ENCODE data around the gene HMGXB4.

Gene HMGXB4

DNA sequence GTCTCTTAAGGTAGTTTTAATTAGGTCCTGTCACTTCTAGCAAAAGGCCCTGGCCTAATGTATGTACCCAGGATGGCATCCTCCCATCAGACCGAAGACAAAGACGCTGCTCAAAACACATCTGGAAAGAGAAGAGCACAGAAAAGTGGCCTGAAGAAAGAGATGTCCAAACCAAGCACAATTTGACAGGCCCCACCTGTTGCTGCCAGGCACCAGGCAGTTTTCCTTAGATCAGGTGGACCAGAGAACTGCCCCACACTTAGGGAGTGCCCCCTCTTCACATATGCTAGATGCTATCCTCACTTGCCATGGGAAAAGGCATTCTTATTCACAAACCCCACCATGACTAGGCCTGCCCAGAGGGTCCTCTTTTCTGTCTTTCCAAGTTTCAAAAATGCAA, 3.3 kb upstream of the HMGXB4 start:
- DNase-seq (ENCODE audit: low read depth in 3 of 3, low spot score in 1 of 3) = no peak

DNA sequence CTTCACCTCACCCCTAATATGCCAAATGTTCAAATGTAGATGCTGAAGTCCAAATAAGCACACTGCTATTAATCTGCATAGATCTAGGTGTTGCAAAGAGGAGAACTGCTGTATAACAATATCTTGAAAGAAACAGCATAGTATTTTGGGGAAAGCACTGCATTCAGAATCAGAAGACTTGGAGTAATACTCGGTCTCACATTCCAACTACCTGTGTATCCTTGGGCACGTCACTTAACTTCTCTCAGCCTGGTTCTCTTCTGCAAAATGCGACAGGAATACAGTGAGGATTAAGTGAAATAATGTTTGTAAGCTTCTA, 332 bp upstream of the HMGXB4 start:
- no peak for DNase-seq (ENCODE audit: low read depth in 3 of 3, low spot score in 1 of 3)

DNA sequence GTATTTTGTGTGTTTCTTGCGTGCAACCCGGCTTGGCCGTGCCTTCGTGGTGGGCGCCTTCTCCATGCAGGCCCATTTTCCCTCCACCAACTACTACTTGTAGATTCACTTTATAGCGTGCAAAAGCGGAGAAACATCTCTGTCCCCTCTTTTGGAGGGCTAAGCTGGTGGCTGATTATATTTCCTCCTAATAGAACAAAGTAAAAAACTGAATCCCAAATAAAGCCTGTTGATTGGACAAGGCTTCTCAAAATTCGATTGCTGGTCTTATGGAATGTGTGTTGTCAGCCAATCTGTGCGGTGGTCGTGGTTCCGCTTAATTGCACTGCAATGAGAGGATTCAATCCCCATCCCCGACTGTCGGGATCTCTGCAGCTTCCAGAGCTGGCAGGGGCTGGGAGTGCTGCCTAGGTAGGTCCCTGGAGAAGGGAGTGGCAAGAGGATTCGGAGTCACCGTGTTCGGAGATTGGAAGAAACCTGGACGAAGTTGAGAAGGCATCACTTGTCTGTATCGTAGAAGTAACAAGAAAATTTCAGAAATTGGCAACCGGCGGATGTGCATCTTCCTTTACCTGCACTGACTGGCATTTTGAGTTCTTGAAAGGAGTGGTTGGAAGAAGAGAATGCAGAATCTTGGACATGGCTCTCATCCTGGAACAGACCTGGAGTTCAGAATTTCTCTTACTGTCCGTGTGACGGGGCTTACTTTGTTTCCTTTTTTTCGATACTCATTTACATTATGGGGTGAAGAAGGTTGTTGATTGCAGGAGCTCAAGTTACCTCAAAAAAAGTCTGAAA, 1.1 kb downstream of the HMGXB4 start:
- no peak for DNase-seq (ENCODE audit: low read depth in 3 of 3, low spot score in 1 of 3)

DNA sequence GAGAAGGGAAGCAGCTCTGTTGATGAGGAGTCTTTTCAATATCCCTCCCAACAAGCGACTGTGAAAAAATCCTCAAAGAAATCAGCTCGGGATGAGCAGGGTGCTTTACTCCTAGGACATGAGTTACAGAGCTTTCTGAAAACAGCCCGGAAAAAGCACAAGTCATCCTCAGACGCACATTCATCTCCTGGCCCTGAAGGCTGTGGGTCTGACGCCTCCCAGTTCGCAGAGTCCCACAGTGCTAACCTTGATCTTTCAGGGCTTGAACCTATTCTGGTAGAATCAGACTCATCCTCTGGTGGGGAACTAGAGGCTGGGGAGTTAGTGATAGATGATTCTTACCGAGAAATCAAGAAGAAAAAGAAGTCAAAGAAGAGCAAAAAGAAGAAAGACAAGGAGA, 7.7 kb downstream of the HMGXB4 start:
- DNase-seq (ENCODE audit: low read depth in 3 of 3, low spot score in 1 of 3) = no peak

DNA sequence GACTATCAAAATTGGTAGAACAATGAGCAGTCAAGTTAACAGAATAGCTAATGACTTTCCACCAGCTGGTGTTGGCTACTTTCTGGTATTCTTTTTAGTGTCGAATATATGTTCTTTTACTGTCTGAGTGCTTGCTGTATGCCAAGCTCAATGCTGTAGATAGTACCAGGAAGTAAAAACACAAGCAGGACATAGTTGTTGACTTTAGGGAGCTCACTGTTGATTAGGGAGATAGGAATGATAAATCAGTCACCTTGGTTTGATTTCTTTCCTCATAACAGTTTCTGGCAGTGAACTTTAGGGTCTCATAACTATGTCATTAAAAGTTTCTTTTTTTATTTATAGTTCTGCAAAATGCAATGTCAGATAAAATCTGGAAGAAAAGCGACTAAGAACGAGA, 9.0 kb downstream of the HMGXB4 start:
- no peak for DNase-seq (ENCODE audit: low read depth in 3 of 3, low spot score in 1 of 3)

DNA sequence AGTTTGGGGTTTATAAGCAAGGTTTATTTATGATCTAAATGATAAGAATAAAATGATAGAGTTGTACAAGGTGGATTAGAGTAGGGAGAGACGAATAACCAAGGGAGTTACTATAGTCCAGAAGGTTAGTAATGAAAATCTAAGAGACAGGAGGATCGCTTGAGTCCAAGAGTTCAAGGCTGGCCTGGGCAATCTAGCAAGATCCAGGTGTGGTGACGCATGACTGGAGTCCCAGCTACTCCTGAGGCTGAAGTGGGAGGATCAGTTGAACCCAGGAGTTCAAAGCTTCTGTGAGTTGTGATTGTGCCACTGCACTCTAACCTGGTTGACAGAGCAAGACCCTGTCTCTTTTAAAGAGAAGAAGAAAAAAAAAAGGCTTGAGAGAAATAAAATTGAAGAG, 12.3 kb downstream of the HMGXB4 start:
- no peak for DNase-seq (ENCODE audit: low read depth in 3 of 3, low spot score in 1 of 3)

DNA sequence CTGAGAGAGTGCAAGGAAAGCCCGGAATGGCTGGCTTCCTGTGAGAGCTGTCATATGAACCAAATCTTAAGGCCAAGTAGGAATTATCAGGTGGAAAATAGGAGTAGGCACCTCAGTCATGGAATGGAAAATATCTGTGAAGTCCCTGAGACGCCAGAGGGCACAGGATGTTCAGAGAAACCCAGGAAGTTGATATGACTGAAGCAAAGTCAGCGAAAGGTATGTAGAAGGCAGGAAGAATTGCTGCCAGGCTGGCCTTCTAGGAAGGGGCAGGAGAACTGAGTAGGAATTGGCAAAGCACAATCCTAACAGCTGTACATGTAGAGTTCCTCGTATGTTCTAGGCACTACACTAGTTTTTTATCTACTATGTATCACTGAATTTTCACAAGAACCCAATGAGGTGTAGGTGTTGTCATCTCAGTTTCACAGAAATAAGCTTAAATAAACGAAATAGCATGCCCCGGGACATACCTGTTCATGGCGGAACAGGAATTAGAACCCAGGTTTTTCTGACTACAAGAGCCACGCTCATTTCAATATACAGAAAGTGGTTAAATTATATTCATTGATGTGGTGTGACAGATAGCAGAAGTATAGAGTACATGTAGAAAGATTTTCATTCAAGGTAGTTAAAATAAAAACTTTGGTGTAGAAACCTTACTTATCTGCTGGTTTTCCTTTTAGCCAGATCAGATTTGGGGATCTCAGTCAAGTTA, 17.0 kb downstream of the HMGXB4 start:
- no peak for DNase-seq (ENCODE audit: low read depth in 3 of 3, low spot score in 1 of 3)

DNA sequence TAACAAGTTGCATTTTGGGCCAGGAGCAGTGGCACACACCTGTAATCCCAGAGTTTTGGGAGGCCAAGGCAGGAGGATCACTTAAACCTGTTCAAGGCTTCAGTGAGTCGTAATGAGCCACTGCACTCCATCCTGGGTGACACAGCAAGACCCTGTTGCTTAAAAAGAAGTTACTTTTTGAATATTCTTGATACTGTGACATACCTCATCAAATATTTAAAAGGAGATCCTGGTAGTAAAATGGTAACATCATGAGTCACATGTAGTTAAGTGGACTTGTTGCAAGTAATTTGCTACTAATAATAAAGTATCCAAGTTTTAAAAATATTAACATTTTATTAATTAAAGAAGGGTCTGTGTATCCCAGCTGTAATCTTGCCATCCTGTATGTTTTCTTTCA, 18.3 kb downstream of the HMGXB4 start:
- no peak for DNase-seq (ENCODE audit: low read depth in 3 of 3, low spot score in 1 of 3)

DNA sequence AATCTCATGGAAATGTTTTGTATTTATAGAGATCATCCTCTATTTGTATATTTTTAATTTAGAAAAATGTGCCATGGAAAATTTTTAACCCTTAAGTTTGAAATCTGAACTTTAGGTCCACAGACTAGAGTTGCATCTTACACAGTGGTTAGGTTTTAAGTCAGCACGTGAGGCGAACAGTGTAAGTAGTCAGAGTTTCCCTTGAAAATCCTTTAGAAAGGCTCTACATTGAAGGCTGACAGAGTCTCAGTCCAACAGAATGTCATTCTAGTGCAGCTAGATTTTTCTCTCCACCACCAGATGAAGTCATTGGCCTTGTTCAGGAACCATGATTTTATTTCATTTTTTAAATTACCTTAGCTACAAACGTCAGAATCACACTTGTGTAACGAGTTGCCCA, 18.7 kb downstream of the HMGXB4 start:
- DNase-seq (ENCODE audit: low read depth in 3 of 3, low spot score in 1 of 3) = no peak

DNA sequence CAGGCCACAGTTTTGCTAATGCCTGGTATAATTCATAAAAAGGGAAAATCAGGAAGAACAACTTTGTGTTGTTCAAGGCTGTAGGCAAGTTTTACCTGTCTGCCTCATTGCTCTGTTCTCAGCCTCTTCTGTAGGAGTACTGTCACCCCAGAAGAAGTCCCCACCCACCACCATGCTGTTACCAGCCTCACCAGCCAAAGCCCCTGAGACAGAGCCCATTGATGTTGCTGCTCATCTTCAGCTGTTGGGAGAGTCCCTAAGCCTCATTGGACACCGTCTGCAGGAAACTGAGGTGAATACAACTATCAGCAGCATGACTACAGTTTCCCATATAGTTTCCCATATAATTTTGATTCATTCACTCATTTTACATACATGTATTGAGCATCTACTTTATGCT, 30.8 kb downstream of the HMGXB4 start:
- no peak for DNase-seq (ENCODE audit: low read depth in 3 of 3, low spot score in 1 of 3)

DNA sequence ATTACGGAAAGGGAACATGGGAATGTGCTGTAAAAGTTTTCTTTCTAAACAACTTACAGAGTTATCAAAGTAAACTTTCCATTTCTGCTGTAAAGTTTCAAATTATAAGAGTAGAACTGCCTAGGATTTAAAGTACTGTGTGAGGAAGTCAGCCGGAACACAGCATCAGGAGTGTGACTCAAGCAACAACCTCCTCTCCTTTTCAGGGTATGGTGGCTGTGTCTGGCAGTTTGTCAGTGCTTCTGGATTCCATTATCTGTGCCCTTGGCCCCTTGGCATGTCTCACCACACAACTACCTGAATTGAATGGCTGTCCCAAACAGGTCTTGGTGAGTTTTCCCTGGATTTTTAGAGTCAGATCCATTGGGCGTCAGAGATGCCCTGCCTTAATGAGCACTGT, 35.5 kb downstream of the HMGXB4 start:
- no peak for DNase-seq (ENCODE audit: low read depth in 3 of 3, low spot score in 1 of 3)

DNA sequence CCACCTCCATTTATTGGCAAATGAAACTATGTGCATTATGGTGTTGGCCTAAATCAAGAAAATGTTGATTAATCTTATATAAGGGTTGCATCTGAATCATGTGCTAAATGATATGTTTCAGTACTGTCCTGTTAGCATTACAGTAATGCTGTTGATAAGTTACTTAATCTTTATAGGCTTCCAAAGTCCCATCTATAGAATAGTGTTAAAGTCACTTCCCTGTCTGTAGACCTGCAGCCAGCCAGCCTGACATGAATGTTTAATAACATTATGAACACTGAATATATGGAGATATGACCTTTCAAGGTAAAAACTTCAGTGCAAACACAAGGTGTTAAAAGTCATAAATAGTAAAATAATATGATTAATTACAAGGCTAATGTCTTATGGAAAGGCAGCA, 38.8 kb downstream of the HMGXB4 start:
- no peak for DNase-seq (ENCODE audit: low read depth in 3 of 3, low spot score in 1 of 3)

DNA sequence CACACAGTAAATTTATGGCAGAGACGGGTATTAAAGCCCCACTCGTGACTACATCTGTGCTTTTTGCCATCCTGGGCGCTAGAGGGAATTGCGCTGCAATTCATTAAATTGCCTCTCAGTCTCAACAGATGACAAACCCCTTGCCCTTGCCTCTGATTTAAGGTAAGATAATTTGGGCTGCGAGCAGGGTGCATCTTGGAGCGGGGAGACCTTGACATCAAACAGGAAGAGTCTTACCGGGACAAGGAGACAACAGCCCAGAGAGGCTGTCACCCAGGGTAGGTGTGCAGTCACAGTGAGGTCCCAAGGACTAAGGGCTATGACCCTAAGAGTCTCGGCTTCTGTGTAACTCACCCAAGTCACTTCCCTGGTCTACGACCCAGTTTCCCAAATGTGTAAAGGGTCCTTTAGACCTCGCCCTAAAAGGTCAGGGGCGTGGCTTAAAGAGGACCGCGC, 42.0 kb downstream of the HMGXB4 start:
- DNase-seq (ENCODE audit: low read depth in 3 of 3, low spot score in 1 of 3) = peak in 2 of 3 donors; percentile 6 to 18

DNA sequence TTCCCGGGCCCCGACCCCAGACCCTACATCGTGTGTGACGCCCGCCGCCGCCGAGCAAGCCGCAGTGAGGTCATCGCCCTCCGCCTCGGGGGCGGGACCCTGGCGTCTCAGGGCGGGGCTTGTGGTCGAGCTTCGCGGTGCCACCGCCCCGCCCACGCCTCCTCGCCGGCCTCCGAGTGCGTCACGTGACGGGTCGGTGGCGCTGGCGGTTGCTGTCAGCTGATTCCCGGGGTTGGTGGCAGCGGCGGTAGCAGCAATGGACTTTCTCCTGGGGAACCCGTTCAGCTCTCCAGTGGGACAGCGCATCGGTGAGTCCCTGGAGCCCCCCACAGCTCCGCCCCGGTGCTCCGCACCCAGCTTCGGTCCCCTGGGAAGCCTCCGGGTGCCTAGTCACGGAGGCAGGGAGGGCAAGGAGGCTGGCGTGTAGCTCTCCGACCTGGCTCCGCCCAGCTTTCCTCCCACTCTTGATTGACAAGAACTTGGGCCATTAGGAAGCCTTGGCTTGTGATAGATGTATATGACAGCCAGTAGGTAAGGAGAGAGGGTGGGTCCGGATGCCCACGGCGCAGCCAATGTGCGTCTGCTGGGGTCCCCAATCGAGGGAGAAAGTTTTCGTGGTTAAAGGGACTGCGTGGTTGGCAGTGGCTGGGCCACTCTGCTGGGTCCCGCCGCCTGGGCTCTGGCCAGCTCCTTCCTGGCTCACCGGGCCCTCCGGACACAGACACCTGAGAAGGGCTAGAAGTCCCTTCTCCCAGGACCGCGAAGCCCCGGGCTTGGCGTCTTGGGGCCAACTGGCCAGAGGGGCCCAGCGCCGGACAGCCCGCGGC, 42.6 kb downstream of the HMGXB4 start, which contains the start of gene TOM1:
Gene TOM1, plus strand, starts transcription at position 222 of the 827 bp plus-strand sequence. Its CDS starts 35 bp downstream, at position 257.
- peak; percentile 91 to 98 (median 93) for DNase-seq (ENCODE audit: low read depth in 3 of 3, low spot score in 1 of 3)

DNA sequence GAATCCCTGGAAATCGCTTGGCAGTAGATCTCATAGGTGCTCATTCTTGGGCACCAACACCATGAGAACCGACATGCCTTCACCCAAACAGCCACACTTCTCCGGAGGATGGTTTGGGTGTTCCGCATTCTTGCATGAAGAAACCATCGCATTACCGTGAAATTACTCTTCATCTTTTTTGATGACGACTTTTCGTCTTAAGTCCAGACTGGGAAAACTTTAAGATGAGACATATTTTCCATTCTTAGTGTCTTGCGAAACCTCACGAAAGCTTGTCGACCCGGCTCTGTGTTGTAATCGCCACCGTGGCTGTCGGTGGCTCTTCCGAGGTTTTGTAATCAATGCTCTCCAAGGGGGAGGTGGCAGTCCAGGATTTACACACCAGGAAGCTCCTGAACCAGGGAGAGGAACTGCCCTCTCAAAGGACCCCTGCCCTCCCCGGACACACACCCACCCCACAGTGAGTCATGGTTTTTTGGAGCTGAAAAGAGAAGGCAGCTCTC, 44.1 kb downstream of the HMGXB4 start:
- no peak for DNase-seq (ENCODE audit: low read depth in 3 of 3, low spot score in 1 of 3)

DNA sequence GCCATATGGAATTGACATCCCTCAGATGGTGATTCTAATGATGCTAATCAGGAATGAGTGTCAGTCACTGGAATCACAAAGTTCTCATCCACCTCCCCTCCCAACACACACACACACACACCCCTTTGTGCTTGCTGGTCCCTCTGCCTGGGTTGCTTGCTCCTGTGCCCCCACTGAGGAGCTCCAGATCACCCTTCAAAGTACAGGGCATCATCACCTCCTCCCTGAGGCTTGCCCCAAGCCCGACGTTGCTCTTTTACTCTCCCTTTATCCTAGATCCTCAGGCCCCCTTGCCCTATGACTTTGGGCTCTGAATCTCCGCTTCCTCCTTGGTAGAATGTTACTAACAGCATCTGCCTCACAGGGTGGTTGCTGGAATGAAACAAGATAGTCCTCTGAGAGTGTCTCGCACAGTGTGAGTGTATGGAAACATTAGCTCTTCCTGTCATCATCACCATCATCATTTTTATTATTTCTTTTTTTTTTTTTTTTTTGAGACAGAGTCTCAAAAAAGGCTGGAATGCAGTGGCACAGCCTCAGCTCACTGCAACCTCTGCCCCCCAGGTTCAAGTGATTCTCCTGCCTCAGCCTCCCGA, 45.8 kb downstream of the HMGXB4 start:
- DNase-seq (ENCODE audit: low read depth in 3 of 3, low spot score in 1 of 3) = no peak

DNA sequence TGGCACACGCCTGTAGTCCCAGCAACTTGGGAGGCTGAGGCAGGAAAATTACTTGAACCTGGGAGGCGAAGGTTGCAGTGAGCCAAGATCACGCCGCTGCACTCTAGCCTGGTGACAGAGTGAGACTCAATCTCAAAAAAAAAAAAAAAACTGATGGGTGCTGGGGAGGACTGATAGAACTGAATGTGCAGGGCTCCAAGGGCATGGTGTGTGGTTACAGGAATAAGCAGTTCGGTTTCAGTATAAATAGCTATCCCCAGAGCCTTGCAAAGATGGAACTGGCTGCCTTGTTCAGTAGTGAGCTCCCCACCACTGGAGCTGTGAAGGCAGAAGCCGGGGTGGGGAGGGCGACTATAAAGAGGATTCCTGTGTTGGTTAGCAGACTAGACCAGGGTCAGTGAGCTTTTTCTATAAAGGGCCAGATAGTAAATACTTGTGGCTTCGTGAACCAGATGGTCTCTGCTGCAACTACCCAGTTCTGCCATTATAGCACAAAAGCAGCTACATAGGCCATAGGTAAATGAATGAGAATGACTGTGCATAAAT, 48.3 kb downstream of the HMGXB4 start:
- no peak for DNase-seq (ENCODE audit: low read depth in 3 of 3, low spot score in 1 of 3)

DNA sequence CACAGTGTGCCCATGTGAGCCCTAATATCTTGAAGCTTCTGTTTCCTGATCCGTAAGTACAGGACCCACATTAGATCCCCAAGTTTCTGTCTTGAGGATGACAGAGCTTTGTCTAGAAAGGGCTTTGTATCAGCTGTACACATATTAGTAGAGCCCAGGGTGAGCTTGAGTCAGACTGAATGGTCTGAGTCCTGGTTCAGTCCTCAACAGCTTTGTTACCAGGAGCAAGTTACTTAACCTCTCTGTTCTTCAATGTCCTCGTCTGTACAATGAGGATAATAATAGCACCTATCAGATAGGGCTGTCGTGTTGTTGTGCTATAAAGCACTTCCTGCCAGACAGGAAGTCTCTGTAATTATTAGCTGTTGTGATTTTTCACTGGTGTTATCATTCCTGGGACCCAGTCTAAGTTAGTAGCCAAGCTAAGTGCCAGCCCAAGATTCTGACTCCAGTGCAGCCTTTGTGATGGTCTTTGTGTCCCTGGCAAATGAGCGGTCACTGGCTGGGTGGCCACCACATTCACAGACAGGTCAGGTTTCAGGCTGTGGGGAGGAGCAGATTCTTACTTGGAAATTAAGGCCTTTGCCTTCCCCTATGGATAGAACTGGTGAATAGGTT, 49.2 kb downstream of the HMGXB4 start:
- no peak for DNase-seq (ENCODE audit: low read depth in 3 of 3, low spot score in 1 of 3)

DNA sequence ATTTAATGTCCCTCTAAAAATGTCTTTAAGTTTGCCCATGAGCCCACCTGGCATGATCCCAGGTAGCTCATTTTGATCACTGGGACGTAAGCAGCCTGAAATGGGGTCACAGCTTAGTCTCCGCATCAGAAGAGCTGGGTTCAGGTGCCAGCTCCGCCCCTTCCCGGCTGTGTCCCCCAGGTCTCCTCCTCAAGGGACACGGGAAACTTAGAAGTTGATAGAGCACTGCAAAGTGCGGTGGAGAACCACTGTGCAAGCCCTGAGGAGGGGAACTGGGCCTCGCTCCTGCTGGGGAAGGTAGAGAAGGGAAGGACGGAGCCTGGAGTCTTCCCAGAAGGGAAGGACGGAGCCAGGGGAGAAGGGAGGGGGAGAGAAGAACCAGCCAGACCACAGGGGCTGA, 50.1 kb downstream of the HMGXB4 start:
- no peak for DNase-seq (ENCODE audit: low read depth in 3 of 3, low spot score in 1 of 3)

DNA sequence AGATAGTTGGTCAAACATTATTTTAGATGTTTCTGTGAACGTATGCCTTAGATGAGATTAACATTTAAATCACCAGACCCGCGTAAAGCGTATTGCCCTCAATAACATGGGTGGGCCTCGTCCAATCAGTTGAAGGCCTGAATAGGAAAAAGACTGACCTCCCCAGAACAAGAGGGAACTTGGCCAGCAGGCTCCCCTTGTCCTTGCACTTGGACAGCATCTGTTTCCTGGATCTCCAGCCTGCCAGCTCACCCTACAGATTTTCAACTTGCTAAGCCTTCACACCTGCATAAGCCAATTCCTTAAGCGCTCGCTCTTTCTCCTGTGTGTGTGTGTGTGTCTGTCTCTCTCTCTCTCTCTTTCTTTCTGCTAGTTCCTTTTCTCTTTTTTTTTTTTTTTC, 50.6 kb downstream of the HMGXB4 start:
- DNase-seq (ENCODE audit: low read depth in 3 of 3, low spot score in 1 of 3) = no peak
